GM12801 (cell line): Measurements from ENCODE around the gene SGCB.

Experiments used
- CTCF ChIP-seq: IDR thresholded peaks from one replicate; pipeline ENCODE4 v1.5.1; 2011; ENCODE audit warnings: control low read depth; ENCODE audit not compliant: insufficient read length; ENCODE audit errors: extremely low read depth

SGCB gene

GRCh38 chr4:52045028-52045427, 6.9 kb upstream of the SGCB start:
- no peak for TF ChIP-seq CTCF

DNA sequence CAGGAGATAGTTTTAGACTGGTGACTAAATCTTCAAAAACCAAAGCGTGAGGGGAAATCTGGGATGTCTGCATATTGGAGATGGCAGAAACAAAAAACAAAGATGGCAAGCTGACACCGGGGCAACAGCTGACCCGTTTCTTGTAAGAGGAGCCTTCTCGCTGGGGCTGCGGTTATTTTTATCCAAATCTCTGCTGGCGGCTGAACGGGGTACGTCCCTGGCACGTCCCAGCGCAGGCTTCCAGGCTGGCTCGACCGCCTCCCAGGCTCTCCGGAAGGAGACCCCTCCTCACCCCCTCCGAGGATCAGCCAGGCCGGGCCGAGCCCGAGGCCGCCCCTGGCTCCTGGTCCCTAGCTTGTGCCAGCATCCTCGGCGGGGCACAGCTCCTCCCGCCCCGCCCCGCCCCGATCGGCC, 403 bp downstream of the SGCB start:
- TF ChIP-seq CTCF, result no peak

- TF ChIP-seq CTCF, result no peak
Observed at GRCh38 chr4:52036886-52037530, 1.1 kb downstream of the SGCB start.

DNA sequence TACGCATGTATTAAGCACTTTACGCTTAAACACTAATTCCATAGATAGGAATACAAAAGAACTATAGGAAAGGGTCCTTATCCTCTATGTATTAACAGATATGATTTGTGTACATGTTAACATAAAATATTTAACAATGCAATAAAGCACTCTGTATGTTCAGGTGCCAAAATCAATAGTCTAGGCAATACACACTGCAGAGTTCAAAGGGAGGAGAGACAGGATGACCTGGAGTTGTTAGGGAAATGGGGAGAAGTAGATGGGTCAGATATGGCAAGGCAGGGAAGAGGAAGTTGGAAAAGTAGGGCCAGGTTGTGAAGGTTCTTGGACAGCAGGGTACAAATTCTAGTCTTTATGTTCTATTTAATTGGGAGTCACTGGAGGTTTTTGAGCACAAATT, 2.9 kb downstream of the SGCB start:
- no peak for TF ChIP-seq CTCF

GRCh38 chr4:52032005-52032404, 6.1 kb downstream of the SGCB start:
- no peak for TF ChIP-seq CTCF

DNA sequence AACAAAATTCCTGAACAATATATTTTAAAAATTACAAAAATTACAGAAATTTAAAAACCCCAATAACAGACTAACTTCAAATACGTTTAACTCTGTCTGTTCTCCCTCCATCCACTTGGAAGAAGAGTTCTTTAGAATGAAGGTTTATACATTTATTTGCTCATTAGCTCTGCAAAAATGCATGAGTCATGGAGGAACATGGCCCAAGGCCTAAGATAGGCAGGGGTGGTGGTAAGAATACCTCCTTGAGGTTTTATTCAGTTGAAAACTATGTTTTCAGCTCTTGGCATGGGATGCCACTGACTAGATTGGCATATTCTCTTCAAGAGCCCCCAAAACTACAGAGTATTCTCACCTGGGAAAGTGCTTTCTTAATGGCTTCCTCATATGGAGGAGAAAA, 9.1 kb downstream of the SGCB start:
- TF ChIP-seq CTCF, result no peak

DNA sequence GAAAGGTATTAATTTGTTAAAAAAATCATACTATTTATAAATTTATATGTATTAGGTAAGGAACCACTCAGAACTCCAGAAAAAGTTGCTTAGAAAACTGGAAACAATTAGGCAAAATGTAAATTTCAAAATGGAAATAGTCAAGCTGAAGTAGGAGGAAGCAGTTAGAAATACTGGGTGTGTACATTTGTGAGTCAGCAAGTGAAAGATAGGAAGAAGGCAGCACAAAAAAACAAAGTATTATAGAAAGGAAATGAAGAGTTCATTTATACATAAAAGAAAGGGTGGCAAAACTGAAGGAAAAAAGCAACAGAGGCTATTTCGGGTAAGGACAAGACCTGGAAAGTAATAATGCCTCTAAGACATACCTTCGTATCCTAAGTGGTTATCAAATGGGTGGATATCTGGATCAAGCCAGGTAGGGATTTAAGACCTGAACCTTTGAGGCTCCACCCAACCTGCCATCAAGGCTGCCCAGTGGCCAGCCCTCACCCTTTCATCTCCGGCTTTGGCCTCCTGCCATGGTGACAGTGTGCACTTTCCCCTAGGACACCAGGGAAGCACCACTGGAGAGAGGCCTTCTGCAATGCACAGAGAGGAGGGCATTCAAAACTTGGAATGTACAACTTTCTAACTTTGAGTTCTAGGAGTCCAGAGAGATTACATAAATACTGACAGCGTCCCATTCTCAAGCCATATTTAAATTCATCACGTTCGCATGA, 18.0 kb downstream of the SGCB start, which contains the start of gene LRRC66:
Gene LRRC66 (minus strand): TSS at position 428 of the 722 bp plus-strand sequence. CDS start 2,750 bp downstream, outside the sequence.
- TF ChIP-seq CTCF, result no peak
